ENCODE data around the gene MTHFD1L.

GRCh38 chr6:150875841-150876240, 10.3 kb downstream of the MTHFD1L start:
- TF ChIP-seq CTCF (IDR thresholded peaks at IDR 0.05) (no peak), POLR2A (IDR thresholded peaks at IDR 0.05) (no peak)

Measured in stomach (tissue), 4 donors.